ENCODE results near the gene GRK2. TPM values are rescaled to one million over a fixed set of nuclear protein-coding genes. Genes with fewer than 3 reads are reported as not detected.

The GRK2 gene
- total and polyA plus RNA-seq, 12 donors, result 34.2 to 65.0 (median 45.5) TPM

DNA sequence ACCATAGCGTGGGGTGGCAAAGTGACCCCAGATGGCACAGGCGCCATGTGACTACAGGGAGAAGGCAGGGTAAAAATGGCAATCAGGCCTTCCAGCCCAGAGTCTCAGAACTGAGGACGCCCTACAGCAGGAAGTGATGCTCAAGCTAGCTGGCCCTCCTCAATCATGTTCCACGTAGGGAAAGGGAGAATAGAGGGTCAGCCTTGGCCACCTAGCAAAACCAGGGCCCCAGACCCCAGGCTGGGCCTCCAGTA is 21.9 kb downstream of the GRK2 start:
- H3K9me3 ChIP-seq, result no peaks in the 10 kb centered on the region
- H3K4me1 ChIP-seq, result peaks cover 7 to 90% (median 37%) of the 10 kb centered on the region in 9 donors
- TF ChIP-seq, protein P1, sequence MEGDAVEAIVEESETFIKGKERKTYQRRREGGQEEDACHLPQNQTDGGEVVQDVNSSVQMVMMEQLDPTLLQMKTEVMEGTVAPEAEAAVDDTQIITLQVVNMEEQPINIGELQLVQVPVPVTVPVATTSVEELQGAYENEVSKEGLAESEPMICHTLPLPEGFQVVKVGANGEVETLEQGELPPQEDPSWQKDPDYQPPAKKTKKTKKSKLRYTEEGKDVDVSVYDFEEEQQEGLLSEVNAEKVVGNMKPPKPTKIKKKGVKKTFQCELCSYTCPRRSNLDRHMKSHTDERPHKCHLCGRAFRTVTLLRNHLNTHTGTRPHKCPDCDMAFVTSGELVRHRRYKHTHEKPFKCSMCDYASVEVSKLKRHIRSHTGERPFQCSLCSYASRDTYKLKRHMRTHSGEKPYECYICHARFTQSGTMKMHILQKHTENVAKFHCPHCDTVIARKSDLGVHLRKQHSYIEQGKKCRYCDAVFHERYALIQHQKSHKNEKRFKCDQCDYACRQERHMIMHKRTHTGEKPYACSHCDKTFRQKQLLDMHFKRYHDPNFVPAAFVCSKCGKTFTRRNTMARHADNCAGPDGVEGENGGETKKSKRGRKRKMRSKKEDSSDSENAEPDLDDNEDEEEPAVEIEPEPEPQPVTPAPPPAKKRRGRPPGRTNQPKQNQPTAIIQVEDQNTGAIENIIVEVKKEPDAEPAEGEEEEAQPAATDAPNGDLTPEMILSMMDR (IDR thresholded peaks at IDR 0.05), result no peak
- no peak for DNase-seq
- 36% methylated on average over 4 of the region's 4 CpGs for WGBS, 2 donors
- H3K4me3 ChIP-seq, result peak overlapping the region; percentile 56 to 99 (median 78)
- ATAC-seq, result no peak
- H3K36me3 ChIP-seq, result peaks cover under 1 to 74% (median 33%) of the 10 kb centered on the region in 9 donors
- intact Hi-C loops (cut with DNase I), result loop anchor here in 4 of 10 donors (2.0 kb wide), 3 partner anchors 15 to 29 kb away; no protein-coding TSS in a partner anchor
- H3K27ac ChIP-seq, result peak overlapping the region; percentile 76 to 98 (median 96)
- no peaks in the 10 kb centered on the region for H3K27me3 ChIP-seq

GRCh38 chr11:67288452-67289225 is 22.4 kb downstream of the GRK2 start:
- H3K27ac ChIP-seq, result peak overlapping the region; percentile 76 to 98 (median 96)
- ATAC-seq, result peak; percentile 82 to 90 (median 86)
- DNase-seq, result peak; percentile 88 to 90
- 0% methylated on average over 76 to 87 of the region's 87 CpGs for WGBS, 2 donors
- H3K4me3 ChIP-seq, result peak overlapping the region; percentile 56 to 99 (median 78)
- no peaks in the 10 kb centered on the region for H3K9me3 ChIP-seq
- H3K4me1 ChIP-seq, result peaks cover 7 to 91% (median 40%) of the 10 kb centered on the region in 9 donors
- TF ChIP-seq, protein P1 (IDR thresholded peaks at IDR 0.05), result peak; percentile 26 to 72 (median 53)
- no peaks in the 10 kb centered on the region for H3K27me3 ChIP-seq
- intact Hi-C loops (cut with DNase I), result loop anchor here in 4 of 10 donors (2.0 kb wide), 3 partner anchors 16 to 28 kb away; no protein-coding TSS in a partner anchor
- peaks cover 0 to 74% (median 29%) of the 10 kb centered on the region in 9 donors for H3K36me3 ChIP-seq

- no peaks in the 10 kb centered on the region for H3K27me3 ChIP-seq
- peak within 1 kb of the TSS; percentile 76 to 98 (median 96) for H3K27ac ChIP-seq
- no peak for DNase-seq
- peak within 1 kb of the TSS; percentile 56 to 99 (median 78) for H3K4me3 ChIP-seq
- peaks cover 0 to 74% (median 23%) of the 10 kb centered on the region in 9 donors for H3K36me3 ChIP-seq
- H3K9me3 ChIP-seq, result no peaks in the 10 kb centered on the region
- peaks cover 7 to 89% (median 40%) of the 10 kb centered on the region in 9 donors for H3K4me1 ChIP-seq
- TF ChIP-seq, protein P1 (IDR thresholded peaks at IDR 0.05), result no peak
- 0% methylated on average over 5 to 44 of the region's 56 CpGs for WGBS, 2 donors
- ATAC-seq, result peak in 5 of 8 donors; percentile 7 to 81 (median 25)
- intact Hi-C loops (cut with DNase I), result loop anchor here in 4 of 10 donors (2.0 kb wide), 3 partner anchors 16 to 28 kb away; no protein-coding TSS in a partner anchor
Observed at GRCh38 chr11:67289226-67289650, 23.0 kb downstream of the GRK2 start, which contains the start of gene ANKRD13D. Gene ANKRD13D, plus strand, starts transcription at chr11:67289303. Its CDS starts 158 bp downstream, at chr11:67289461.

- intact Hi-C loops (cut with DNase I), result loop anchor here in 4 of 10 donors (2.0 kb wide), 3 partner anchors 17 to 27 kb away; no protein-coding TSS in a partner anchor
- Histone ChIP-seq H3K36me3 (peaks cover 0 to 74% (median 22%) of the 10 kb centered on the region in 9 donors), H3K4me3 (peak overlapping the region; percentile 36 to 99 (median 78)), H3K27me3 (no peaks in the 10 kb centered on the region), H3K27ac (peak overlapping the region; percentile 59 to 98 (median 96)), H3K4me1 (peaks cover 7 to 83% (median 40%) of the 10 kb centered on the region in 9 donors), H3K9me3 (peaks cover 0 to under 1% (median 0%) of the 10 kb centered on the region in 11 donors)
- ATAC-seq (peak in 3 of 8 donors; percentile 3 to 6 (median 4)), DNase-seq (peak in 1 of 2 donors; percentile 21)
- TF ChIP-seq, protein P1 (IDR thresholded peaks at IDR 0.05), result no peak
- 32% methylated on average over 34 to 36 of the region's 36 CpGs for WGBS, 2 donors
Observed at GRCh38 chr11:67289651-67290479, 23.6 kb downstream of the GRK2 start.
